PC-3 (cell line): ENCODE data around the gene L1CAM.

Experiments
- EZH2 ChIP-seq: fragments of 300-600 bp; sonication (generic); IDR thresholded peaks from one replicate; pipeline ENCODE4 v1.6.1; 2017; ENCODE audit warnings: antibody characterized with exemption, mild to moderate bottlenecking, low read length; ENCODE audit not compliant: unreplicated experiment
- TF ChIP-seq, protein P1 (sequence below): fragments of 300-600 bp; sonication (generic); conservative IDR thresholded peaks from 2 replicates; pipeline ENCODE4 v1.5.1; 2017; ENCODE audit warnings: antibody characterized with exemption, low read depth, mild to moderate bottlenecking, low read length

DNA sequence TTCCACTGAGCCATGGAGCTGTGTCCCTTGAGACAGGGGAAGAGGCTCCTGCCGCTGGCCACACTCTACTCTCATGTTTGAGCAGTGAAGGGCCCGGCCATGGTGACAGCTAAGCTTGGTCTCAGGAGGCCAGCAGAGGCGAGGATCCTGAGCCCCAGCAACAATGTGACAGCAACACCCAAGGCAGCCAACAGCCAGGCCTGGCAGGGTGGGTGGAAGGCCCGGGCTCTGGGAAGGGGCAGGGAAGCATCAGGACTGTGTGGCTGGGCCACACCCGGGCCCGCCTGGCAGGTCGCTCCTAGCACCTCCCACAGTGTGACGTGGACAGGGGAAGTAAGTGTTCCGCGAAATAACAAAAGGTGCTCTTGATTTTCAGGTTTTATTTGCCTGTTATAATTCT, 24.8 kb downstream of the L1CAM start:
- no peak for TF ChIP-seq EZH2
- TF ChIP-seq, protein P1, sequence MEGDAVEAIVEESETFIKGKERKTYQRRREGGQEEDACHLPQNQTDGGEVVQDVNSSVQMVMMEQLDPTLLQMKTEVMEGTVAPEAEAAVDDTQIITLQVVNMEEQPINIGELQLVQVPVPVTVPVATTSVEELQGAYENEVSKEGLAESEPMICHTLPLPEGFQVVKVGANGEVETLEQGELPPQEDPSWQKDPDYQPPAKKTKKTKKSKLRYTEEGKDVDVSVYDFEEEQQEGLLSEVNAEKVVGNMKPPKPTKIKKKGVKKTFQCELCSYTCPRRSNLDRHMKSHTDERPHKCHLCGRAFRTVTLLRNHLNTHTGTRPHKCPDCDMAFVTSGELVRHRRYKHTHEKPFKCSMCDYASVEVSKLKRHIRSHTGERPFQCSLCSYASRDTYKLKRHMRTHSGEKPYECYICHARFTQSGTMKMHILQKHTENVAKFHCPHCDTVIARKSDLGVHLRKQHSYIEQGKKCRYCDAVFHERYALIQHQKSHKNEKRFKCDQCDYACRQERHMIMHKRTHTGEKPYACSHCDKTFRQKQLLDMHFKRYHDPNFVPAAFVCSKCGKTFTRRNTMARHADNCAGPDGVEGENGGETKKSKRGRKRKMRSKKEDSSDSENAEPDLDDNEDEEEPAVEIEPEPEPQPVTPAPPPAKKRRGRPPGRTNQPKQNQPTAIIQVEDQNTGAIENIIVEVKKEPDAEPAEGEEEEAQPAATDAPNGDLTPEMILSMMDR: no peak
